CD4-positive, alpha-beta T cell treated with Interleukin-15 for 1 hour (primary cell): Measurements from ENCODE around the gene KIF5B.
A peak's percentile ranks its signal among the peaks of the same experiment; 100 is the strongest.
"Not testable (repeated sequence)": the region's sequence is repeated elsewhere in the genome, so short reads cannot be mapped to it uniquely, and the experiment has no call there.

ENCODE experiments used
- DNase-seq: peaks from one replicate; pipeline ENCODE4 v3.0.0-alpha.2; 2020

Gene KIF5B

DNA sequence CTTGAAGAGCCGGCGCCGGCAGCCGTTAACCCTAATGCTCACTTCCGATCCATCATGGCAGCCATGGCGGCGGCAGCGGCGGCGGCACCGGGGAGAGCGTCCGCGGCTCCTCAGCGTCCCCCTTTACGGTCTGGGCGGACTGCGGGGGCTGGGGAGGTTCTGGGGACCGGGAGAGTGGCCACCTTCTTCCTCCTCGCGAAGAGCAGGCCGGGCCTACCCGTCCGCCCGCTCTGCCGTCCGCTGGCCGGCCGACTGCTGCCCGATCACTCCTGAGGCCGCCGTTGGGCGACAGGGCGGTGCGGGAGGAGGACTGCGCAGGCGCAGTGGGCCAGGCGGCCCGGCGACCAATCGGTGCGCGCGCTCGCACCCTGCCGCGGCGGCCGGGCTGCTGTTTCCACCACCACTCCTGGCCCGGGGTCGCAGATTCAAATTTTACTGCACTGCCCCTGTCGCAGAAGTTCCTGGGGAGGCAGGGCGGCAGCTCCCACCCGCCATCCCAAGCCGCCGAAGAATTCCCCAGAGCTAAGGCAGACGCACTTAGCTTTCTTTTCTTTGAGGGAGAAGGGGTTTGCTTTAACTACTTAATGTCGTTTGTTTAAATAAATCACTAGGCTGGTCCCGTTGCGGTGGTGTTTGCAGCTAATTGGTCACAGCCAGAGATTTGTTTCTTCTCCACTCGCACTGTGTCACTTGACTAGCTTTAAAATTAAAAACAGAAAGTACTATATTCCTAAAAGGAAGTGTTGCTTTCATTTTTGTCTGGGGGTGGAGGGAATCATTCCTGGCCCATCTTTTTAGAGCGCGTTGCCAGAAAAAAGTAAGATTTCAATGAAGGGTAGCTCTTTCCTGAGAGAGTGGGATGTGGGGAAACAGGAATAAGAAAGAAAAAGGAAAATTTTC is at the start of gene KIF5B:
Gene KIF5B (minus strand): TSS at position 290 of the 900 bp plus-strand sequence. CDS start 452 bp downstream, outside the sequence.
- peak; percentile 86 for DNase-seq

DNA sequence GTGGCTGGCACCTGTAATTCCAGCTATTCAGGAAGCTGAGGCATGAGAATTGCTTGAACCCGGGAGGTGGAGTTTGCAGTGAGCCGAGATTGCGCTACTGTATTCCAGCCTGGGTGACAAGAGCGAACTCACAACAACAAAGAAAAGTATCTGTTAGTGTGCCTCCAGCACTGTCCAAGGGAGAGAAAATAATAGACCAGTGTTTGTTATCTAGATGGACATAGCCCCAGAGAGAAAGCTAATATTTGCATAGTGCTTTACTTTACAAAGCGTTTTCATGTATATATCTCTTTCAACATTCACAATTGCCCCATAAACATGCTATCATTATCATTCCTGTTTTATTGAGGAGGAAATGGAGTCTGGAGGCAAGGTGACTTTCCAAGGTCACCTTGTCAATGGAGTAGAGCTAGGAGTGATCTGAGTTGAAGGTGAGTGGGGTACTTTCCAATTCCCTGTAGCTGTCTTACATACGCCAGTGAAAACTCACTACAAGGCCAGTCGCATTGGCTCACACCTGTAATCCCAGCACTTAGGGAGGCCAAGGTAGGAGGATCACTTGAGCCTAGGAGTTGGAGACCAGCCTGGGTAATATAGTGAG is 49.7 kb upstream of the KIF5B start:
- no peak for DNase-seq

DNA sequence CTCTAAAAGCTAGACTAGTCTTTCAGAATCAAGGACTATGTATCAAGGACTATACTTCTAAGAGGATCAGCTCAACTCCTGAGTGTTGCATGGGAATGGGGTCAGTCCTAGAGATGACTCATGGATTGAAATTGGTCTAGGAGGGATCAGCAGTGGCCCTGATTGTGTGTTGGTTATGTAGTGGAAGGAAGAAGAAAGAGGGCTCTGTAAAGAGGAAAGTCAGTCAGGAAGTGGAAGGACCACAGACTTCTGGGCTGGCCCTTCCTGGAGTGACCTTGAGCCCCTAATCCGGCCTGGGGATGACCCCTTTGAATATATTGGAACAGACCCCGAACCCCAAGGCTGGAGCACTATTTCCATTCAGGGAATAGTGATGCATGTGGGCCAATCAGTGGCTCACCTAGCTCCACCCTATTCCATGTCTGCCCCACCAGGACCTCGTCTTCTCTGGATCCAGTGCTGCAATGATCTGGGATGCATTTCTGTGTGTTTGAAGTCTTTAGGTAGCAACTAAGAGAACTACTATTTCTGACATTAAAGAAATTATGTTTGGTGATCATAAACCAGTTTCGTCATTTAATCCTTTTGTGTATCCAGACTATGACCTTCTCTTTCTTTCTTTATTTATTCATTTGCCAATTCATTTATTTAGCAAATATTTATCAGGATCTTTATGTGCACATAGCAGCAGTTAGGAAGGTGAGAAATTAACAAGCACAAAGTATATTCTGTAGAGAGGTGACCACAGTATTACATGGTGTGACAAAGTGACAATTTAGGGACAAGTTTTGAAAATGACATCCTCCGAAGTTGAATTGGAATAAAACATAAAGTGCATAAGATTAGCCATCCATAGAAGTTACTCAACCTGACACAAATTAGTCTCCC is 48.6 kb upstream of the KIF5B start:
- DNase-seq: no peak

DNA sequence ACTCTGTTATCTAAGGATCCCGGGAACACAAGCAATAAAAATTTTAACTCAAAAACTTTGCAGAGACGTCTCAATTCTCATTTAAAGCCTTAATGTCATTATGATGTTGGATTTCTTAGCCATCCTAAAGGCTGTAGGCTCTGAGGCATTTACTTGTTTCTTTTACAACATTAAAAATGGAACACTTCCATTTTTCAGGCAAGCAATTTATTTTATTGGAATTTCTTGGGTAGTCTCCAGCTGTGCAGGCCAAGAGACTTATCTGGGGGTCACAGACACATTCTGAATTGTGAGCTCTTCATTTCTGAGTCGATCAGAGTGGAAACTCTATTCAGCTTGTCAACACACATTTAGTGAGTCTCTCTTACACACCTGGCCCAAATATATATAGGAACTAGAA is 48.0 kb upstream of the KIF5B start:
- no peak for DNase-seq

DNA sequence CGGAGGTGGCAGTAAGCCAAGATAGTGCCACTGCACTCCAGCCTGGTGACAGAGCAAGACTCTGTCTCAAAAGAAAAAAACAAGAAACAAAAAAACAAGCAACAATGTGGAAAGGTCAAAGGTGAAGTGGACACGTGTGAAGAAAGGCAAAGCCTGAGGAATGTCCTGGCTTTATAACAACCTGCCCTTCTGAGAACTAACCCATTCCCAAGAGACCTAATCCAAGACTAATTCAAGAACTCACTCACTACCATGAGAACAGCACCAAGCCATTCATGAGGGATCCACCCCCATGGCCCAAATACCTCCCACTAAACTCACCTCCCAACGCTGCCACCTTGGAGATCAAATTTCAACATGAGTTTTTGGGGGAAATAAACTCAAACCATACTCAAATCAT is 47.5 kb upstream of the KIF5B start:
- DNase-seq: no peak

DNA sequence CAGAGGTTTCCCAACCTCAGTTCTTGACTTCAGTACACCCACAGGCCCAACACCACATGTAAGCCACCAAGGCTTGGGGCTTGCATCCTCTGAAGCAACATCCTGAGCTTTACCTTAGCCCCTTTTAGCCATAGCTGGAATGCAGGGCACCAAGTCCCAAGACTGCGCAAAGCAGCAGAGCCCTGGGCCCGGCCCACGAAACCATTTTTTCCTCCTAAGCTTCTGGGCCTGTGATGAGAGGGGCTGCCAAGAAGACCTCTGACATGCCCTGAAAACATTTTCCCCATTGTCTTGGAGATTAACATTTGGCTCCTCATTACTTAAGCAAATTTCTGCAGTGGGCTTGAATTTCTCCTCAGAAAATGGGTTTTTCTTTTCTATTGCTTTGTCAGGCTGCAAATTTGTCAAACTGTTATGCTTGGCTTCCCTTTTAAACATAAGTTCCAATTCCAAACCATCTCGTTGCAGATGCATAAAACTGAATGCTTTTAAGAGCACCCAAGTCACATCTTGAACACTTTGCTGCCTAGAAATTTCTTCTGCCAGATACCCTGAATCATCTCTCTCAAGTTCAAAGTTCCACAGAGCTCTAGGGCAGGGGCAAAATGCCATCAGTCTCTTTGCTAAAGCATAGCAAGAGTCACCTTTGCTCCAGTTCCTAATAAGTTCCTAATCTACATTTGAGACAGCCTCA is 42.5 kb upstream of the KIF5B start:
- not testable (repeated sequence) for DNase-seq

DNA sequence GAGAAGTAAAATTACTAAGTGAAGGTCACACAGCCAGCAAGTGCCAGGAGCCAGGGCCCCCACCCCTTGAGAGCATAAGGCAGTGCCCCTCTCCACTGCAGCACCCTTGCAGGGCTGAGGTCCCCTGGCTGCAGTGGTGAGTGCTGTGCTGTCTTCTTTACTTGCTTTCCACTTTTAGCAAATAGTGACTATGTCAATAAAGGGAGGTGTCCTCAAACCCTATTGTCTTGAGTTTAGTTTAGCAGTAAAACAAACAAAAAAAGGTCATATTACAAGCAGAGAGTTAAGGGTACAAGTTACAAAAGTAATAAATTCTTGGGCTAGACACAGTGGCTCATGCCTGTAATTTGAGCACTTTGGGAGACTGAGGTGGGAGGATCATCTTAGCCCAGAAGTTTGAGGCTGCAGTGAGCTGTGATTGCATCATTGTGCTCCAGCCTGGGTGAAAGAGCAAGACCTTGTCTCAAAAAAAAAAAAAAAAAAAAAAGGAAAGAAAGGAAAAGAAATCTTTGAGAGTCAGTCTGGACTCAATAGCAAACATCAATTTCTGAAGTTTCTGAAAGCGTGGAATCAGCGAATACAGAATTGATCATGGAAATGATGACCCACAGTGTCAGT is 39.0 kb upstream of the KIF5B start:
- no peak for DNase-seq

DNA sequence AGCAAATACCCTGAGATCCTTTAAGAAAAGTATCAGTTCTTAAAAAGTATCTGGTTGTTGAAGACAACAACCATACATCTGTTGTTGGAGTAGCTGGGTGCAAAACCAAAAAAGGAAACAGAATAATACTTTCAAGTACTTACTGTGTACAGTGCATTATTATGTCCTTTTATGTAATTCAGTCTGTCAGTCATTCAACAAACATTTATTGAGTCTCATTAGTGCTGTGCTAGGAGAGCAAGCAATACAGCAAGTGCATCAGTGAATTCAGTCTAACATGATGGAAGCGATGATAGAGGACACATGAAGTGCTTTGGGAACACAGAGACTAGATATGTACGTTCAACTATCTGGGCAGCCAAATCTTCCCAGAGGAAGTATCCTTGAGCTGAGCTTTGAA is 37.4 kb upstream of the KIF5B start:
- DNase-seq: no peak

DNA sequence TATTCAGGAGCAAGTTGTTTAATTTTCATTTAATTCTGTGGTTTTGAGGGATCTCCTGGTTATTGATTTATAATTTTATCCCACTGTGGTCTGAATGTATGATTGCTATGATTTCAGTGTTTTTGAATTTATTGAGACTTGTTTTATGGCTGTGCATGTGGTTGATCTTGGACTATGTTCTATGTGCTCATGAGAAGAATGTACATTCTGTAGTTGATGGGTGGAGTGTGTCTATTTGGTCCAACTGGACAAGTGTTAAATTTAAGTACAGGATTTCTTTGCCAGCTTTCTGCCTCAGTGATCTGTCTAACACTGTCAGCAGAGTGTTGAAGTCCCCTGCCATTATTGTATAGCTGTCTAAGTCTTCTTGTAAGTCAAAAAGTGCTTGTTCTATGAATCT is 34.8 kb upstream of the KIF5B start:
- no peak for DNase-seq

DNA sequence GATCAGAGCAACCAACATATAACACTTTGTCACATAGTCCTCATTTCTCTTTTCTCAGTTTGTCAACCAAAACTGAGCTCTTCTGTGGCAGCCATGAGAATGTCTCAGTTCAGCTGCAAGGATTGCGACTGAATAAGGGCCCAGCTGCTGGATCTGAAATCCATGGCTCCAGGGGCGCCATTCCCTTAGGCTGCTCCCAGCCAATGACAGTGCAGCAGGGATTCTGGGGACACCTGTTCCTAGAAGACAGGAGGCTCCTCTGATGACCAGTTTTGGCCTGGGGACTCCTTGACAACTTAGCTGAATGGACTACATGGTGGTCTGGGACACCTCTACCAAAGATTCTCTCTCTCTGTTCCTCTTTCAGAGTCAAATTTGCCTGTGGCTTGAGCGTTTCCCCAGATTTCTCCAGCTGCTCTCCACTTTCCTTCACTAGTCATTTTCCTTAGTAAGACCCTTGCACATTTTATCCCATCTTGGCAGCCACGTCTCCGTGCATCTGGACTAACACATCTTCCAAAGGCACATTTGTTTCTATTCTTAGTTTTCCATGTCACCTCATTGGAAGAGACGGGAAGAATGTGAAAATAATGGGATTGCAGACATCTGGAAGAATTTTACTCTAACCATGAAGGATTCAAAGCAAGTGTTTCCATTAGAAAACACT is 28.1 kb upstream of the KIF5B start:
- no peak for DNase-seq

DNA sequence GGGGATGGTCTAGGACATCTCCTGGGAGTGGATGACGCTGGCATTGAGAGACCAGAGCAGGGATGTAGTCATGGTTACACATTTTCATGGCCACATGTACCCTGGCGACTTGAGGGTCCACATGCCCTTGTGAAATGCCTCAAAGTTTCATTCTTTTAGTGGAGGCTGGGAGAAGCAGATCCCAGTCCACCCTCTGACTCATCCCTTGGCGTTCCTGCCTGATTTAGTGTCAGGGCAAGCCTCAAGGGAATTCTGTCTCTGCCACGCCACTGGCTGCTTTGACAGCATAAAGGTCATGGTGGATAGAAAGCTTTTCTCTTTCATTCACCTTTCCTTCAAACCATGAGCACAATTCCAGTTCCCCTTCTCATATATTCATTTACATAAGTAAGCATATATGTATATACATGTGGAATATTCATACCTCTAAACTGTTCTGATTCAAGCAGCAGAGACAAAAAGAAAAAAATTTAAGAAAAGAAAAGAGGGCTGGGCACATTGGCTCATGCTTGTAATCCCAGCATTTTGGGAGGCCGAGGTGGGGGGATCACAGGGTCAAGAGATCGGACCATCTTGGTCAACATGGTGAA is 21.8 kb upstream of the KIF5B start:
- no peak for DNase-seq

DNA sequence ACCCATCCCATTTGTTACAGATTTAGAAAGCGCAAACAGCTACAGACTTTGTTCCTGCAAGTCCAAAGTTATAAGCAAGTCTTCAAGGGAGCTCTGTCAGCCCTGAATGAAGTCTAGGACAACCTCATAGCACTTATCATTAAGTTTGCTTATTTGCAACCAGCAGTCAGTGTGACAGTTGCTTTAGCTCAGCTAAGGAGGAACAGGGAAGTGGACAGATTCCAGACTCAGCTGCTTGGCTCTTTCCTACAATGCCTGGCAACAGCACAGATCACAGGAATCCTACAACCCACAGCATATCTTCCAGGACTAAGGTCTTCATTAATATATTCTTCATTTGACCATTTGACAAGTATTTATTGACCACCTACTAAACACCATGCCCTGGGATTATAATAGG is 17.4 kb upstream of the KIF5B start:
- DNase-seq: no peak

DNA sequence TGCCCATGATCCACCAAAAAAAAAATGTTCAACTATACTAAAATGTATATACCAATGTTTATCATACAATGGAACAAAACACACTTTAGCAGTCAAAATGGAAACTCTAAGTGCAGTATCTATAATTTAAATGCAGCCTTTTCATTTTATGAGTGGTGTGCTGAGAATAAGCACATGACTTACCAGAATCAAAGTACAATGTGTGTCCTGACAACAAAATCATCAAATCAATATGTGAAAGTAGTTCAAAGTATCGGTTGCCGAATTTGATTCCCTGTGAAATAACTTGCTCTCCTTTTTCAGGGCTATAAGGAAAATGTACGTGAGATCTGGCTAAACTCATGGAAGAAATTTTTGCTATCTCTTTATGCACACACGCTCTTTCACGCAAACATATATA is 16.9 kb upstream of the KIF5B start:
- DNase-seq: no peak

DNA sequence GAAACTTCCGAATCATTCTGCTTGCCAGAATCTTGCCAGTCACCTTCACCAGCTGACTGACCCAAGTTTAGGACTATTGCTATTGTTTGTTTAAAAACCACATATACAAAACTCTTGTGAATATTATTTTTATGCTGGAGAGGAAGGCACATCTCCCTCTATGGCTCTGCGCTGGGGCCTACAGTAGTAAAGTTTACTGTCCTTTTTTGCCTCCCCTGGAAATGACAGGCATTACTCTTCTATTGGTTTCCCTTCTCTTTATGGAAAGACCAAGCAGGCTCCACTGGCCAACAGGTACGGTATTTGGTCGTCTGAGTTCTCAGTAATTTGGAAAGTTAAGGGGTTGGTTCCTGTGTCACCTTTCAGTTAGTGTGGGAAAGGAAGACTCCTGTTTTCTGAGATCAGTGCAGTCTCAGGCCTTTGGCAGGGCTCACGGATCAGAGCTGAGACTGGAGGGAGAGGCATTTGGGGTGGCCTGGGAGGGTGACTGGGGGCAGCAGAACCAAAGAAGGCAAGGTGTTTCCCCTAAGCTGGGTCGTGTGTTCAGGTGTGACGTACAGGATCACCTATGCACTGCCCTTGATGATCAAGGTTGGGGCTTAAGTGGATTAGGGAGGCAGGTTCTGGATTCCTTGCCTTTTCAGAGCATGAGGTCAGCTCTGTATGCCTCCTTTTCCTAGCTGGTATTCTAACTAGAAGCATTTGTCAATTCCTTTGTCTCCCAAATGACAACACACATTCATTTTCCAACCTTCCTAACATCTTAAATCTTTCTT is 16.0 kb upstream of the KIF5B start:
- no peak for DNase-seq

DNA sequence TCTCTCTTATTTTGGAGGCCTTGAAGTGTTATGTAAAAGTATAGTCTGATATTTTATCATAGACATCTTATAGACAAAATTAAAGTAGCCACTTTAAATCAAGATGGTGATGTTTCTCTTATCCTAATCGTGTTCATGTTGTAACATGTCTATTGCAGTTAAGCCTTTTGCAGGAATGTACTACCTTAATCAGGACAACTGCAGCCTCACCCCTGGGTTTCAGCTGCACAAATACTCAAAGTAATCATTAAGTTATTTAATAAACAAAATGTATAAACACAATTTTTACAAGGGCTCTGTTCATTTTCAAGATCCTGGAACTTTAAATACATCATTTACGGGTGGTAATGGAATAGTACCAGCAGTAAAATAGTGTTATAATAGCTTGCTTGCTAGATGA is 14.4 kb upstream of the KIF5B start:
- DNase-seq: no peak

DNA sequence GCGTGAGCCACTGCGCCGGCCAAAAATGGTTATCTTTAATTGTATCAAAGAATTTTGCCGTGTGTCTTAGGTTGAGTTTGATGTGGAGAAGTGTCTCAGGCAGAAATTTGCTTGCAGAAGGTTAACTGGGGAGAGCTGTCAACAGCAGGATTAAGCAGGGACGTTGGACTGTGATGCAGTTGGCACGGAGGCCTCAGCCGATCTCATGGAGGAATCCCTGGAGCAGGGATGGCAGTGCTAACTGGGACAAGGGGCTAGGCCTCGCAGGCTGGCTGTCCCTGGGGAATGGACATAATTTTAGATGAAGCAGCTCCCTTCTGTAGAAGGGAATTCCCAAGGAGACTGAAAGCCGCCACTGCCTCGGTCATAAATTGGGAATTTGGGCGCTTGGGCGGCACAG is 12.3 kb upstream of the KIF5B start:
- DNase-seq: no peak

DNA sequence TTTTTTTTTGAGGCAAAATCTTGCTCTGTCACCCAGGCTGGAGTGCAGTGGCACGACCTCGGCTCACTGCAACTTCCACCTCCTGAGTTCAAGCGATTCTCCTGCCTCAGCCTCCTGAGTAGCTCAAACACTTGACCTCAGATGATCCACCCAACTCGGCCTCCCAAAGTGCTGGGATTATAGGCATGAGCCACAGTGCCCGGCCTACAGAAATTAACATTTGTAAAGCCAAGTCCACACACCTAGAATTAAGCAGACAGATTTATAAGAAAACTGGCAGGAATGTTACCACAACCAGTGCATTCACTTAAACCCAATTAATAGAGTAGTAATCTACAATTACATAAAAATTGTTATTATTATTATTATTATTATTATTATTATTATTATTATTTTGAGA is 11.7 kb upstream of the KIF5B start:
- not testable (repeated sequence) for DNase-seq

DNA sequence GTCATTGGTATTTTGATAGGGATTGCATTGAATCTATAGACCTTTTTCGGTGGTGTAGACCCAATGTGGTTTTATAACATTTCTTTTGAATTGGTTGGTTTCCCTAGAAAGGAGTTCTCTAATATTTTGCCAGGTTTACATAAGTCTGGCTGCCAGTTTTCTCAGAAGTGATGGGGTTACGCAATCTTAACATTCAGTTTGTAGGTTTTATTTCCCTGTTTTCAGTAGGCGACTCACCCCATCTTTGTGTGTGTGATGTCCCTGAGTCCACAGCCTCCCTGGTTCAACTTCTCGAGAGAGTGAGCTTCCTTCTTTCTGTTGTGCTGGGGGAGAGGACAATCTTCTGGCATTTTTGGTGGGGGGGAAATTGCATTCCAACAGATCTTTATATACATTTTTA is 9.6 kb upstream of the KIF5B start:
- DNase-seq: no peak

DNA sequence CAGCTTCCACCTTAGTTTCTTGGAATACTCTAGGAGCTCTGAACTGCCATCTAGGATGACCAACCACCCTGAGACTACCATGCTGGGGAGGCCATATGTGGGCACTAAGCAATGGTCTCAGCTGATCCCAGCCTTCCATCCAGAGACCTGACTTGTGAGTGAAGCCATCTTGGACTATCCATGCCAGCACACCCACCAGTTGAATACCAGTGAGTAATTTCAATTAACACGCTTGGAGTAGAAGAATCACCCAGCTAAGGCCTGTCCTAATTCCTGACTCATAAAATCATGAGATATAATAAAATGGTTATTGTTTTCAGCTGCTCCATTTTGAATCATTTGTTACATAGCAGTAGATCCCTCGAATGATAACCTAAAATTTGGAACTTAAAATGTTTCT is 5.2 kb upstream of the KIF5B start:
- DNase-seq: no peak

DNA sequence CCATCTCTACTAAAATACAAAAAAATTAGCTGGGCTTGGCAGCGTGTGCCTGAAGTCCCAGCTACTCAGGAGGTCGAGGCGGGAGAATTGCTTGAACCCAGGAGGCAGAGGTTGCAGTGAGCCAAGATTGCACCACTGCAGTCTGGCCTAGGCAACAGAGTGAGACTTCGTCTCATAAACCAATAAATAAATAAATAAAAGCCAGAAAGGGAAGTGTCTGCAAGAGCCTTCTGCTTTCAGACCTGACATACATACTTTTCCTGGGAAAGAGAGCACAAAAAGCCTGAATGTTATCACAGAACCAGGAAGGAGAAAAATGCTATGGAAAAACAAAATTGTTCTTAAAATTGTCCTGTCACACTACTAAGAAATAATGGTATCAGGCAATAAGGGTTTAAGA is 4.1 kb upstream of the KIF5B start:
- DNase-seq: no peak

DNA sequence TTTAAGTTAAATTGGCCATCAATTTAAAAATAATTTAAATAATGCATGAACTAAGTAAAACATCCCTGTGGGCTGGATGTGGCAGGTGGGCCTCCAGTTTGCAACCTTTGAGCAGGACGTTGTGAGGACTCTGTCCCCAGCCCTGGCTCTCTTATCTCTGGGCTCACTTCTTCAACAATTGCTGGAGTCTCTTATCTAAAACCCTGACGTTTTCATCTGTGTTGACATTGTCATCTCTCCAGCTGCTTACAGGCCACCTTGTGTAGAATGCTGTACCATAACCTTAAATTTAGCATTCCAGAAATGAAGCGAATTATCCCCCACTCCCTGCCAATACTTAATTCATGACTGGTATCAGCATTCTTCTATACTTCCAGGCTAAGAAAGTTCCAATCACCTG is 3.2 kb upstream of the KIF5B start:
- no peak for DNase-seq
